NT2/D1 (cell line): ENCODE data around the gene PLSCR3.

Experiments
- SUZ12 ChIP-seq: IDR thresholded peaks from 2 replicates; pipeline ENCODE4 v1.6.1; 2011; ENCODE audit not compliant: insufficient read length, insufficient read depth; ENCODE audit errors: extremely low read depth
- YY1 ChIP-seq: IDR thresholded peaks from 2 replicates; pipeline ENCODE4 v1.6.1; 2011; ENCODE audit not compliant: insufficient read length, insufficient read depth
- ZNF274 ChIP-seq: IDR thresholded peaks from 2 replicates; pipeline ENCODE4 v1.6.1; 2011; ENCODE audit warnings: mild to moderate bottlenecking, low read depth, low read length

- no peak for TF ChIP-seq SUZ12
- TF ChIP-seq YY1: no peak
- no peak for TF ChIP-seq ZNF274
These were observed 20.0 kb downstream of the PLSCR3 start for GRCh38 chr17:7374353-7374752.
